GM21381 (cell line): Measurements from ENCODE around the gene HACD2.
A peak's percentile ranks its signal among the peaks of the same experiment; 100 is the strongest.
"Not testable (repeated sequence)": the region's sequence is repeated elsewhere in the genome, so short reads cannot be mapped to it uniquely, and the experiment has no call there.

Experiments used
- ATAC-seq: cut with Tn5 transposase; IDR thresholded peaks from one replicate; pipeline ENCODE4 v1.9.1; 2021; ENCODE audit warnings: mild to moderate bottlenecking, moderate library complexity; ENCODE audit not compliant: unreplicated experiment

HACD2 gene

DNA sequence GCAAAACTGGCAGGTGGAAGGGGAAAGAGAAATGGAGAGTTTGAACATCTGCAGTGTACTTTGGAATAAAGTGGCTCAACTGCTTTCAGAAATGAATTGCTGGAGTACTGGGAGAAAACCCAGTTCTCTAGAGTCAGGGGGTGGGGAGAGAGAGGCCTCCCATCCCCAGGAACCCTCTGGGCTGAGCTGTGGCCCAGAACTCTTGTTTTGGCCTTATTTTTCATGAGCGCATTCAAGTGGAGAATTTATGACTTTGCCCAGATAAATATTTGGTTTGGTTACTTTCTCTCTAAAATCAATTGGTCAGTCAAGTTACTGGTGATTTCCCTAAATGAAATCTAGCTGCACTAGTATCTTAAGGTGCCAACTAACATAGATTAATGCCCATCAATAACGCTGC is 28.7 kb upstream of the HACD2 start:
- ATAC-seq: no peak

DNA sequence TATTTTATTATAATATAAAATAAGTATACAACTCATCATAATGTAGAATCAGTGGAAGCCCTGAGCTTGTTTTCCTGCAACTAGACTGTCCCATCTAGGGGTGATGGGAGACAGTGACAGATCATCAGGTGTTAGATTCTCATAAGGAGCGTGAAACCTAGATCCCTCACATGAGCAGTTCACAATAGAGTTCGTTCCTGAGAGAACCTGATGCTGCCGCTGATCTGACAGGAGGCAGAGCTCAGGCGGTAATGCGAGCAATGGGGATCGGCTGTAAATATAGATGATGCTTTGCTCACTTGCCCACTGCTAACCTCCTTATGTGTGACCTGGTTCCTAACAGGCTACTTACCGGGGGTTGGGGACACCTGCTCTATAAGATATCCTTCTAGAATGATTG is 26.8 kb upstream of the HACD2 start:
- not testable (repeated sequence) for ATAC-seq

DNA sequence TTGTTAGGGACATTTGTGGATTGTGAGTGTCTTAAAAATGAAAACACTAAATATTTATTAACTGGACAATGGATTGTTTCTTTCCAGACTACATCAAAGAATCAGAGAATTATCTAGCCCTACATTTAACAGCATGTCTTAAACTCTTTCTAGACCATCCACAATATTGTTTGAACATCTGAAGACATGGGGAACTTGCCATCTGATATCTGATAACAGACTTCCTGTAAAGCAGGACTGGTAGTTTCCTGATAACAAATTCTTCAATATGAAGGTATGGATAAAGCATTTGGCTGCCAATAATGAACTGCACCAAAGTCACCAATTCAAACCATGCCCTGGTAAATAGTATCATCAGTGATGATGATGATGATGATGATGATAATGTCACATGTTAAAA is 26.2 kb upstream of the HACD2 start:
- ATAC-seq: no peak

DNA sequence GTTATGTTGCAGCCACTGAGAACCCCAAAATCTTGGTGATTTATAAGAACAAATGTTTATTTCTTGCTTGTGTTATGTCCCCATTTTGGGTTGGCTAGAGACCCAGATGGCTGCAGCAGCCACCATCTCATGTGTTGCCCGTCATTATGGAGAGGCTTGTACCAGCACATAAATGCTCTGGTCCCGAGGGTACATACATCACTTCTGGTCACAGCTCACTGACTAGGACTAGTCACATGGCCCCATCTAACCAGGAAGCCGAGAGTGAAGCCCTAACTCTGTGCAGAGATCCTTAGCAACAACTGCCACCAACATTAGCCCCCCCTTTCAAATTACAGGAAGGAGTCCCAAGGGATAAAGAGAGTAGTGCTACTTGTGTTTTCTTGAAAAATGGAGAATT is 25.5 kb upstream of the HACD2 start:
- peak; percentile 70 for ATAC-seq

DNA sequence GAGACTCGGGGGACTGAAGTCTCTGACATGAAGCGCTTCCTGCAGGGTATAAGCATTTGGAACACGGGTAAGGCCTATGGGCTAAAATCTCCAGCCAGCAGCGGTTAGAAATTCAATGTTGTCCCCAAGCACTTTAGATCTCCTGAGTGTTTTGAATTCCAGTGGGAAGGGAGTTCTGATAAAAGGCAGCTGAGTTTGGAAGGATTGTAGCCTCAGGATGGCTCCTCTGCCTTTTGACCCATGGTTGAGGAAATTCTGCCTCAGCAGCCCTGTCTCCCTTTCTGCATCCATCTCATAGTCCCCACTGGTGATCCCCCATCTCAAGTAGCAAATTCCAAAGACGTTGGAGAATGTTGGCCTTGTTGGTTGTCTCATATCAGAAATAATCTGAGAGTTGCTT is 24.2 kb upstream of the HACD2 start:
- ATAC-seq: no peak

DNA sequence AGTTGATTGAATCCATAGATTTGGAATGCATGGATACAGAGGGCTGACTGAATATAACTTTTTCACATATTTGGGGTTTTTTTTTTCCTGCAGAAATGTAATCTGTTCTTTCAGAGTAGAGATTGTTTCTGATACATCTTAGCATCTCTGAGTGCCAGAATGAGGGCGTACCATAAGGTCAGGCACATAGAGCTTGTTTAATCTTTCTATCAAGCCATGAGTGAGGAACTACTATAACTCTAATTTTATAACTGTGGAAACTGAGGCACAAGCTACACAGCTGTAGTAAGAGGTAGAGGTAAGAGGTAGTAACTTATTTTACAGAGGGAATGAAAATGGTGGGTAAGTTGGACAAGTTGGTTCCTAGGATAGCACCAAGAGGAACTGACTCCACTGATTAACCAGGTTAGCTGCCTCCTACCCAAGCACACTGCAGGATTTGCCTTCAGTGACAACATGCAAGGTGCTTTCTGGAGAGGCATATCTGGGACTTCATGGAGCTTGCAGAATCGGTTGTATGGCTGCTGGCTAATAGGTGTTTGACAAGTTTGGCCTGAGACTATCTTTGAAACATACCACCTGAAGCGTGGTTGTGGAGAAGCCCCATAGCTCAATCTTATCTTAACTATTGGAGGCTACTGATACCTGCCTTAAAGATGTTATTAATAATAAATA is 23.5 kb upstream of the HACD2 start:
- no peak for ATAC-seq

DNA sequence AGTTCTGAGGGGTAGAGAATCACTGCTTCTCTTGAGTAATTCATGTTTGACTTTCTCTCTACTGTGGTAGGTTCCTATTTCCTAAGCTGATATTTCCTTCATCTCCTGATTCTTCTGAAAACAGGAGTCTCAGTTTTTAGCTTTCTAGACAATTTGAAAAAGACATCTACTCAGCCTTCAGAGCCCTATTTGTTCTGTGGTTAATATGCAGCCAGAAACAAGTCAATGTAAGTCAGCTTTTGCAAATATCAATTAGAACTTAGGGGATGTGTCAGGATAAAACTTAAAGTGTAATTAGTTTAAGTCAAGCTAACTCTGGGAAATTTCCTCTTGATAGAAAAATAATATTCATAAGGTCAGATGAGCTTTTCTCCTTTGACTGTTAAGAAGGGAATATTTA is 21.7 kb upstream of the HACD2 start:
- no peak for ATAC-seq

DNA sequence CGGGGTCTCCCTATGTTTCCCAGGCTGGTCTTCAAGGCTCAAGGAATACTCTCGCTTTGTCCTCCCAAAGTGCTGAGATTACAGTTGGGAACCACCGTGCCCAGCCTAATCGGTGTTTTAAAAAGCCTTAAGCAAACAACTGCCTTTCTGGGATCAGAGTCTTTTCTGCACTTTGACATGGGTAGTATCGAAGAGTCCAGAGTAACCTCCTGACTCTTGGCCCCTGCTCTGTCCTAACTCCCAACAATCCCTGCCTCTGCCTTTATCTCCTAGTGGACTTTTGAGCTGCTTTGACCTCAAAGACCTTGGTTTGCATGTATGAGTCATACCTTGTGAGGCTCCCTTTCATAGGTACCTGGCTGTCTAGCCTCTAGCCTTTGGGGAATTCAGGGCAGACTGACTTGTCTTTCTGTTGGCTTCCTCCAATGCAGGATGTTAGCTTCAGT is 21.0 kb upstream of the HACD2 start:
- ATAC-seq: peak; percentile 70

DNA sequence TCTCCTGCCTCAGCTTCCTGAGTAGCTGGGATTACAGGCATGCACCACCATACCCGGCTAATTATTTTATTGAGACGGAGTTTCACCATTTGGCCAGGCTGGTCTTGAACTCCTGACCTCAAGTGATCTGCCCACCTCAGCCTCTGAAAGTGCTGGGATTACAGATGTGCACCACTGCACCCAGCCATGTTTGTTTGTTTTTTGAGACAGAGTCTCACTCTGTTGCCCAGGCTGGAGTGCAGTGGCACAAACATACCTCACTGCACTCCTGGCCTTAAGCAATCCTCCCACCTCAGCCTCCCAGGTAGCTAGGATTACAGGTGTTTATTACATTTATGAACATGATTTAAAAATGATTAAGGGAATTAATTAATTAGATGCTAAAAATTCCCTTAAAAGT is 18.3 kb upstream of the HACD2 start:
- ATAC-seq: not testable (repeated sequence)

DNA sequence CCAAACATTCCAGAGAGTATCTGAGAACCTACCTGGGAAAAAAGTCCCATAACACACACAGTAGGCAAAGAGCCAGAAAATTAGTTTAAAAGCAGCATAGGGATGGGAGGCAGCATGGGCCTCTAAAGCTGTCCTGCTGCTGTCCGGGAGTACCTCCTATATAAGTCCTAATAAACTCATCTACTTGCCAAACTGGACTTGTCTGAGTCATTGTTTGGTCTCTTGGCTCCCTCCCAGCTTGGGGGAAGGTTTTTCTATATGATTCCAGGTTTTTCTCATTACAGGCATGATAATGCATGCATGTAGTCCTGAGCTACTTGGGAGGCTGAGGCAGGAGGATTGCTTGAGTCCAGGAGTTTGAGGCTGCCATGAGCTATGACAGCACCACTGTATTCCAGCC is 17.5 kb upstream of the HACD2 start:
- ATAC-seq: no peak

DNA sequence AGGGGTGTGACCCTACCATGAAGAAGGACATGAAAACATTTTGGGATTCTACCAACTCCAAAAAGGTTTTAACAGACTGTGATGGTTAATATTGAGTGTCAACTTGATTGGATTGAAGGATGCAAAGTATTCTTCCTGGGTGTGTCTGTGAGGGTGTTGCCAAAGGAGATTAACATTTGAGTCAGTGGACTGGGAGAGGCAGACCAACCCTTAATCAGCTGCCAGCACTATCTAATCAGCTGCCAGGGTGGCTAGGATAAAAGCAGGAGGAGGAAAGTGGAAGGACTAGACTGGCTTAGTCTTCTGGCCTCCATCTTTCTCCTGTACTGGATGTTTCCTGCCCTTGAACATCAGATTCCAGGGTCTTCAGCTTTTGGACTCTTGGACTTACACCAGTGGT is 16.0 kb upstream of the HACD2 start:
- ATAC-seq: not testable (repeated sequence)

DNA sequence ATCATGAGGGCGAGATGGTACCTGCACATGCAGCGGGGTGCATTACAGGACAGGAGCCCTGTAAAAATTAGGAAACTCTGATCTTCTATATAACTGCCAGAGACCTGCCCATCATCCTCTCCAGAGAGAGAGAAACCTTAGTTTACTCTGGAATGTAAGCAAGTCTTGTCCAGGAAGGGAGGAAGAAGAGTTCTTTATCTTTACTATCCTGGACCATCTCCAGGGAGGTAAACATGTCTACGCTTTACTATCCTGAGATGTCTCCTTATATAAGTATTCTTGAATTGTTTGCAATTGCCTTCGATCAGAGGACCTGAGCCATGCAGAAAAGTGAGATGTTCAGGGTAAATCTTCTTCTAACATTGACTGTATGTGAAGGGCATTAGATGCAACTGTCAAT is 12.7 kb upstream of the HACD2 start:
- ATAC-seq: no peak

DNA sequence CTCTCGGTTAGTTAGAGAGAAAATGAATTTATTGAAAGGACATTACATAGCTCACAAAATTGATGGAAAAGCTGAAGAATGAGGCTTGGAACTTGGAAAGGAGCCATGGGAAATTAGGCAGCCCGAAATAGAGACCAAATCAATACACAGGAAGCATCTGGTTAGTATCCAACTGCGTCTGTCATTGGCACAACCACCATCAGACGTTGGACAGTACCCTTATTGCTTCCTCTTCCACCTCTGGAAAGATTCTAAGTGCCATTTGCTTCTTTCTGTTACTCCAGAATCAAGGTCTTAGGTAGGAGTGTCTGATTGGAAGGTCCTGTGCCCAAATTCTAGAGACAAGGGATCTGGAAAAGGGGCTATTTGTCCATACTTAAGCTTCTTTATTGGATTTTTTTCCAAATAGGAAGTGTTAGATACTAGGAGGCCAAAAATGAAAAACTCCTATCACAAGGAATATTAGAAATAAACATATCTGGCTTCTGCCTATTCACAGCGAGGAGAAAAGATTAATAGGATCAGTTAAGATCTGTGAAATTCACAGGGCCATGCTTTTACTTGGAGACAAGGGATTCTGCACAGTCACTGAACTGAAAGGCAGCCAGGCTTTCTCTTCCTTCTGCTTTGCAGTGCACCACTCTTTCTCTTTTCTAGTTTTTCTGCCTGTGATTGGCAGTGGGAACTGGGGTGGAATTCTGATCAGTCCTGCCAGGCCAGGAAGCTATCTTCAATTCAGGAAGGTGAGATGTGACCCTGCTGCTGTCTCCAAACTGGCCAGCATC is 10.7 kb upstream of the HACD2 start:
- ATAC-seq: no peak

DNA sequence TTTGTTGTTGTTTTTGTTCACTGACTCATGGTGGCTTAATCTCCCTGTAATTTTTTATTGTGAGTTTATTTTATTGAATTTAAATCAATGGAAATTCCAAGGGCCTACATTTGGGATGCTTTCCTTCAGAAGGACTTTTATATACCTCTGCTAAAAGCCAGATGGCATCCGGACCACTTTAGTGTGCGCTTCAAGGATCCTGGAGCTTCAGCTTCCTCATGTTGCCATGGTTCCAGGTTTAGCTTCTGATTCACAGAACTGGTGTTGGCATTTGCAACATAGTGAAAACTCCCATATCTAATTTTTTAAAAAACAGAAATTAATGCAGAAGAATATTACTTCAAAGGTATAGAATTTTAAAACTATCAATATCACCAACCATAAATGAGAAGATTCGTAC is 8.5 kb upstream of the HACD2 start:
- no peak for ATAC-seq

DNA sequence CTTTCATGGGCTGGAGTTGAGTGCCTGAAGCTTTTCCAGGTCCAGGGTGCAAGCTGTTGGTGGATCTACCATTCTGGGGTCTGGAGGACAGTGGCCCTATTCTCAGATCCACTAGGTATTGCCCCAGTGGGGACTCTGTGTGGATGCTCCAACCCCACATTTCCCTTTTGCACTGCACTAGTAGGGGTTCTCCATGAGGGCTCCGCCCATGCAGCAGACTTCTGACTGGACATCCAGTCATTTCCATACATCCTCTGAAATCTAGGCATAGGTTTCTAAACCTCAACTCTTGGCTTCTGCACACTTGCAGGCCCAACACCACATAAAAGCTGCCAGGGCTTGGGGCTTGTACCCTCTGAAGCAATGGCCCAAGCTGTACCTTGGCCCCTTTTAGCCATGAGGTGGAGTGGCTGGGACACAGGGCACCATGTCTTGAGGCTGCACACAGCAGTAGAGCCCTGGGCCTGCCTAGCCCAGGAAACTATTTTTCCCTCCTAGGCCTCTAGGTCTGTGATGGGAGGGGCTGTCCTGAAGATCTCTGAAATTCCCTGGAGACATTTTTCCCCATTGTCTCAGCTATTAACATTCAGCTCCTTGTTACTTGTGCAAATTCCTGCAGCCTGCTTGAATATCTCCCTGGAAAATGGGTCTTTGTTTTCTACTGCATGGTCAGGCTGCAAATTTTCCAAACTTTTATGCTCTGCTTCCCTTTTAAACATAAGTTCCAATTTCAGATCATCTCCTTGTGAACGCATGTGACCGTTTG is 6.0 kb upstream of the HACD2 start:
- ATAC-seq: no peak

DNA sequence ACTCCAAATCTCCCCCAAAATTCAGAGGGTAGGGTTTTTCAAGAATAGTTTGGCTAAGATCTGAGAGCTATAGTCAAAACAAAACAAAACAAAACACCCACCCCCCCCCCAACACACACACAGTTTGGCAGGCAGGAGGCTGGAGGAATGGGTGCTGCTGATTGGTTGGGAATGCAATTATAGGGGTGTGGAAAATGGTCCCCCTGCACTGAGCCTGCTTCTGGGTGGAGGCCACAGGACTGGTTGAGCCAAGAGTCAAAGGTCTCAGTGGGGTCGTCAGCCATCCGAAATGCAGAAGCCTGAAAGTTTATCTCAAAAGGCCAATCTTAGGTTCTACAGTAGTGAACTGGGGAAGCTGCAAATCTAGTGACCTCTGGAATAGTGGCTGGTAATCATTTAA is 2.5 kb upstream of the HACD2 start:
- no peak for ATAC-seq

DNA sequence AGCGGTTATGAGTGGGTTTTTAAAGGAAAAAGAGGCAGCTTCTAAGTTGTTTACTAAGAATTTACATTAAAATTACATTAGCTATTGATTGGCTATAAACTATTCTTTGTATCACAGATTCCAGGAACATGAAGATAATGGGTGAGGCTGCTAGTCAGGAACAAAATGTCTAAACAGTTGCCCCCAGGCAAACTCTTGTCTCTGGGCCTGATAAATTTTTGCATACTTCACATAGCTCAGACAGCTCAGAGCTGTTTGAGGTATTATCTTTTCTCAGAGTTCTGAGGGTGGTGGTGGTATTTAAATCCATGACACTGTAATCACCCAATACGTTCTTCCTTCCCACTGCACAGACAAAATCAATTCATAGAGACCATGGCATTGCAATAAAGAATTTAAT is 2.1 kb upstream of the HACD2 start:
- no peak for ATAC-seq

DNA sequence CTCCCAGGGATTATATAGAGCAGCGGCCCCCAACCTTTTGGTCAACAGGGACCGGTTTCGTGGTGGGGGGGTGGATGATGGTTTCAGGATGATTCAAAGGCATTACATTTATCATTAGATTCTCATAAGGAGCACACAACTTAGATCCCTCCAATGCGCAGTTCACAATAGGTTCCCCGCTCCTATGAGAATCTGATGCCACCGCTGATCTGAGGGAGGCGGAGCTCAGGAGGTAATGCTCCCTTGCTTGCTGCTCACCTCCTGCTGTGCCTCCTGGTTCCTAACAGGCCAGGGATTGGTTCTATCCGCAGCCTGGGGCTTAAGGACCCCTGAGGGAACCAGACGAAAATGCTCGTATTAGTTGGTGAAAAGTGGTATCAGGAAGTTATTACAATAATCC is 1.3 kb upstream of the HACD2 start:
- ATAC-seq: no peak

DNA sequence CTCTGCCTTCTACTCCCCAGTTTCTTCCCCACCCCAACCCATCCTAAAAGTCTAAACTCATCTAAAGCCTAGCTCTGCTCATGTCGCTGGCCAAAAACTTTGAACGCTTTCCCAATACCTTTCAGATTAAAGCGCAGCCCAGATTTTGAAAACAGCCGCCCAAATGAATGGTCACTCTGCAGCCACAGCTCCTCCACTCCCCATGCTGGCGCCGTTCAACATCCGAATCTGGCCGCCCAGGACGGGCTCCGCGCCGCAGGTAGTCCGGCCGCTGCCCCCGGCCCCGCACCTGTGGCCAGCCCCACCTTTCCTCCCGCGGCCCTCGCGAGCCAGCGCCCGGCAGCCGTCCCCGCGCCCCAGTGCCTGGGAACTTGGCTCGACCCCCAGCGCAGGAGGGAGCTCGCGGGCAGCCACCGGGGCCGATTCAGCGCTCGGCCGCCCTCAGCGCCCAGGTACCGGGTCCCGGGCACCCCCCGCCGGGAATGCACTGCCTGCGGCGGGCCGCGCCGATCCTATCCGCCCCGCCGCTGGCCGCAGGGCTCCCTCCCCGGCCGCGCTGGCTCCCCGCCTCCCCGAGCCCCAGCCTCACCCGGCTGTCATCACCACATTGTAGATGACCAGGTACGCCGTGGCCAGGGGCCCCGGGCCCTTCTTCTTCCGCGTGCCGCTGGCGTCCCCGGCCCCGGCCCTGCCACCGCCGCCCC is 417 bp downstream of the HACD2 start:
- peak; percentile 27 for ATAC-seq

DNA sequence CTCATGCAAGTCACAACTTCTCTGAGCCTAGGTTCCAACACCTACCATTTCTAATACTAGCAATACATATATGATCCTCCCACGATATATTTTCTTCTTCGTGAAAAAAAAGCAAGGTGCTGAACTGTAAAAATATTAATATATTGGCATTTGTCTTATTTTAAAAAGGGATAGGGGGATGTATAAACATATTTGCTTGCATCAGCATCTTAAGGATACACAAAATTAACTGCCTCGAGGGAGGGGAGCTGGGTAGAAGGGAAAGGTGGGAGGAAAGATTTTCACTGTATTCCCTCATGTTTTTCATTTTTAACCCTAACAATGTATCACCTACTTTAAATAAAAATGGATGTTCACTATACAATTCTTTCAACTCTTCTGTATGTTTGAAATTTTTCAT is 1.3 kb downstream of the HACD2 start:
- no peak for ATAC-seq

DNA sequence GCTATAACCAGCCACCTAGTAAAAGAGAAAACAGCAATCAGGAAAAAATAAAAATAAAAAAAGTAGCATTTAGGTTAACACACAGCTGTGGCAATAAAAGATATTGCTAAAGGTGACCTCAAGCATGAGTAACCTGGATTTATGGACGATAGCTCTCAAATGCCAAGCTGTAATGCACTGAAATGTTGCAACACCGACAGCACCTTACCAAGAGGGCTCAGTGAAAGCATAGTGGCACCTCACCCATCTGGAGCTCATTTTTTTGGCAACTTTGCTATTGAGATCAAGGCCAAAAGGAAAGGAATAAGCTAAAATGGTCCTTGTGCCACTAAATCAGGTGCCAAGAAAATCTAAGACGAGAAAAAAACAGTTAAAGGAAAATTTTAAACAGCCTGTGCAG is 2.5 kb downstream of the HACD2 start:
- no peak for ATAC-seq
